ENCODE data around the gene VWA2.

GRCh38 chr10:114304571-114305421 is 65.7 kb downstream of the VWA2 start:
- peak; percentile 77 for TF ChIP-seq CTCF (conservative IDR thresholded peaks at IDR 0.05; ENCODE audit: low read length)
- no peak for TF ChIP-seq EZH2phosphoT487 (IDR thresholded peaks at IDR 0.05; ENCODE audit: borderline replicate concordance)
